SIG-M5 treated with dmso at 0.1 percent for 504 hours (cell line): ENCODE results near the gene PLAGL2.

Source experiments
- DNase-seq: peaks from one replicate; lab custom pipeline; 2025; ENCODE audit not compliant: unreplicated experiment; lab: John Stamatoyannopoulos, UW

PLAGL2 gene

DNA sequence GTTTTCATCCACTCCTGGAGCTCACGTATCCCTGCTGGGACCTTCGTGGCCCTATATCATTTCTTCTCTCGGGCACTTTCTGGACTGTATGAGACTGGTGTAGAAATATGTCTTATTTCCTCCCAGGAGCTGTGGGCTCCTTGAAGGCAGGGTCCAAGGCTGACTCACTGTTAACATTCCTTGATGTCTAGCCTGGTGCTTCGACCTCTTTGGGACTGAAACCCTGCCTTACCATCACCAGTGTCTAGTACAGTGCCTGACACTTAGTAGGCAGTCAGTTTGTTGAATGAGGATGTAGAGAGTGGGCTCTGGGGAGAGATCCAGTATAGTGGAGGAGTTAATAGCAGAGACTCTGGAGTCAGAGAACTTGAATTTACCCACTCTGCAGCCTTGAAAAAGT is 23.7 kb upstream of the PLAGL2 start:
- DNase-seq = no peak

DNA sequence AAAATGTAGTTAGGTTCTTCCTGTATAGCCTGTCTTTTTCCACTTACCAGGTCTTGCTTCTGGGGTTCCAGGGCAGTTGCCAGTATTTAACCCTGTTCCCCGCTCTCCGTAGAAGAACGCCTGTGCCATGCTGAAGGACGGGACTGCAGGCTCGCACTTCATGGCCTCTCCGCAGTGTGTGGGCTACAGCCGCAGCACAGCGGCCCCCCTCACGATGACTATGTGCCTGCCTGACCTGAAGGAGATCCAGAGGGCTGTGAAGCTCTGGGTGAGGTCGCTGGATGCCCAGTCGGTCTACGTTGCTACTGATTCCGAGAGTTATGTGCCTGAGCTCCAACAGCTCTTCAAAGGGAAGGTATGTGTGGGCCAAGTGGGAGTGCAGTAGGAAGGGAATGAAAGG is 23.2 kb upstream of the PLAGL2 start:
- no peak for DNase-seq

DNA sequence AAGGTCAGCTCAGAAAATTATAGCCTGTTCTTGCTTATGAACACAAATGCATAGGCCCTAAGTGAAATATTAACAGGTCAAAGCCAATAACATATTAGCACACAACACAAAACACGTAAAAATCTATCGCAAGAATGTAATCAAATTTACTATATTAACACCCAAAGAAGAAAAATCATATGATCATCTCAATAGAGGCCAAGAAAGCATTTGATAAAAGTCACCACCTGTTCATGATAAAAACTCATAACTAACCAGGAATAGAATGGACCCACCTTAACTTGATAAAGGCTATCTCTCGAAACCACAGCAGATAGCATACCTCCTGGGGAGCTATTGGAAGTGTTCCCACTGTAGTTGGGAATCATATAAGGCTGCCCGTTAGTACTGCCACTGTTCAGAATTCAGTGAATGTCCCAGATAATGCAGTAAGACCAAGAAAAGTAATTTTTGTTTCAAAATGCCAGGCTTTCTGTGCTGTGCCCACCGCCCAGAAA is 21.8 kb upstream of the PLAGL2 start:
- DNase-seq = no peak

DNA sequence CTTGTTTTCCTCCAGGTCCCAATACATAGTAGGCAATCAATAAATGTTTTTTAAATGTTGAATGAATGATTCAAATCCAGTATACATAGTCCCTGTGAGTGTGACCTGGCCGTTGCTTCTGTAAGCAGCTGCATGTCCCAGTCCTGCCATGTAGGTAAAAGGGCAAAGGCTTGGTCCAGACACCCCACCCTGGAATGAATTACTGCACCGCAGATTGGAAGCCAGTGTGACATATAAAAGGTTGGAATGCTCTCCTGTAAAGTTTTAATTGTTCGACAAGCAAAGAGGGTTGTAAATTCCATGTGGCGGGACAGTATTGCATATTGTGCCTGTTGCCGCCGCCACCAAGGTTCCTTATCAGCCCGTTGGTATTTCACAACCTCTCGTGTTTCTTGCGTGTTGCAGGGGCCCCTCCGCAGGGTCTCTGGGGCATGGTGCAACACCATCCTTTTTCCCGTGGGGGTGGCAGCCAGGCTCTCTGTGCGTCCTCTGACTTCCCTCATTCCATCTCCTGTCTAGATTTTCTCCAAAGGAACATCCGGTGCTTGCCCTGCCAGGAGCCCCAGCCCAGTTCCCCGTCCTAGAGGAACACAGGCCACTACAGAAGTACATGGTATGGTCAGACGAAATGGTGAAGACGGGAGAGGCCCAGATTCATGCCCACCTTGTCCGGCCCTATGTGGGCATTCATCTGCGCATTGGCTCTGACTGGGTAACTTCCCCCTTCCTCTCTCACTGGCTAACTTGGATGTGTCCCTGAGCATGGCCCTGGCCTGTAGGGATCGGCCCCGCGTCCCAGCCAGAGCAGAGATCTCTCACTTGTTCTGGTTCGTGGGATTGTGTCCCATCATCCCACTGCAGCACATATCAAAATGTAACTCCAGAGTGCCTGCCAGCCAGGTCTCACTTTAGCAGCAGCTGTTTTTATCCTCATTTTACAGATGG is 20.5 kb upstream of the PLAGL2 start:
- peak; percentile 95 for DNase-seq

DNA sequence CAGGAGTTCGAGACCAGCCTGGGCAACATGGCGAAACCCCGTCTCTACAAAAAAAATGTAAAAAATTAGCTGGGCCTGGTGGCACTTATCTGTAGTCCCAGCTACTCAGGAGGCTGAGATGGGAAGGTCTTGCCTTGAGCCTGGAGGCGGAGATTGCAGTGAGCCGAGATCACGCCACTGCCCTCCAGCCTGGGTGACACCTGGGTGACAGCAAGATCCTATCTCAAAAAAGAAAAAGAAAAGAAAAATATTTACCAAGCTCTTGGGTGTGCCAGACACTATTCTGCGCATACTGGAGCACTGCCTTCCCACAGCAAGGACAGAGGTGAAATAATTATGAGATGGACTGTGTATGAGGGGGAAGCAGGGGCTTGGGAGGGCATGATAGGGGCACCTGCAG is 19.8 kb upstream of the PLAGL2 start:
- DNase-seq = no peak

DNA sequence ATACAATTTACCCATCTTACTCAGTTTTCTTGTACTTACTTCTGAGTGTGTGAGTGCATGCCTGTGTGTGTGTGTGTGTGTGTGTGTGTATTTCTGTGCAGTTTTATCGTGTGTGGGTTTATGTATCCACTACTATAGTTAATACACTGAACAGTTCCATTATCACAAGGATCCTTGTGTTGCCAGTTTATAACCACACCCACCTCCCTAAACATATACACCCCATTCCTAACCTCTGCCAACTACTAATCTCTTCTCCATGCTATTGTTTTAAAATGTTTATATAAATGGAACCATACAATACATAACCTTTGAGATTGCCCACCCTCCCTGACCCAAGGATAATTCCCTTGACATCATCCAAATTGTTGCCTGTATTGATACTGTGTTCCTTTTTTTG is 18.8 kb upstream of the PLAGL2 start:
- no peak for DNase-seq

DNA sequence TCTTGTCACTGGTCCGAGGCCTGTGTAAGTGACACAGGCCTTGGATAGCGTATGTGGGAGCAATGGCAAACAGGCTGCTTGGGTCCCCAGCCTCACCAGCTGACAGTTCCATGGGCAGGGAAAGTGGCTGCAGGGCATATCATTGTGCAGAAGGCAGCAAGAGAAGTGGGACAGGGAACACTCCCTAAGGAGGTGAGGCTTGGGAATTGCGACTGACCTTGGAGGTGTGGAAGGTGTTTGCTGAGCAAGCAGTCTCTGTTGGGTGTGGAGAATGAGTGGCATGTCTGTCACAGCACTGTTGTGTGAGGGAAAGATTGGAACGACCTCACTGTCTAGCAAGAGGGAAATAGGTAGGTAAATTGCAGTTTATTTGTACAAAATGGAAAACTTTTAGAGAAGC is 16.9 kb upstream of the PLAGL2 start:
- DNase-seq = no peak

DNA sequence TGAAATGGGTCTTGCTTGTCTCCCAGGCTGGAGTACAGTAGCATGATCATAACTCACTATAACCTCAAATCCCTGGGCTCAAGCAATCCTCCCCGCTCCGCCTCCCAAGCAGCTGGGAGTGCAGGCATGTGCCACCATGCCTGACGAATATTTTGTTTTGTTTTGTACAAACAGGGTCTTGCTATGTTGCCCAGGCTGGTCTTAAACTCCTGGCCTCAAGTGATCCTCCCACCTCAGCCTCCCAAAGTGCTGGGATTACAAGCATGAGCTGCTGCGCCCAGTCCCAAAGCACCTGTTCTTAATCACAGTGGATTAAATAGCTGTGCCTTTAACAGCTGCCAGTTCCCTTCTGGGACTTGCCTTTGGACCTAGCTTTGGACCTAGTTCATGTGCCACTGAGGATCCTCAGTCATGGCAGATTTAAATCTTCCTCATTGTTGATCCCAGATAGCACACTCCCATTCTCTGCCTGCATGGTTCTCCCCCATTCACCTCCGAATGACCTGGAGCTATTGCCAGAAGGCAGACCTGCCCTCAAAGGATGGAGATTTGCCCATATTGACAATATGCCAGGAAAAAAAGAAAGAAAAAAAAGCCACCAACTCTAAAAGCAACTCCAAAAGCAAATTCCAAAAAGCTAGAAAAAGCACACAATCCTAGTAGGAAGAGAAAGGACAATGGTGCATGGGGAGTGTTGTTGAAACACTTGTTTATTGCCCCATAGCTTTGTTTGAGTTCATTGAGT is 10.8 kb upstream of the PLAGL2 start:
- DNase-seq = no peak

DNA sequence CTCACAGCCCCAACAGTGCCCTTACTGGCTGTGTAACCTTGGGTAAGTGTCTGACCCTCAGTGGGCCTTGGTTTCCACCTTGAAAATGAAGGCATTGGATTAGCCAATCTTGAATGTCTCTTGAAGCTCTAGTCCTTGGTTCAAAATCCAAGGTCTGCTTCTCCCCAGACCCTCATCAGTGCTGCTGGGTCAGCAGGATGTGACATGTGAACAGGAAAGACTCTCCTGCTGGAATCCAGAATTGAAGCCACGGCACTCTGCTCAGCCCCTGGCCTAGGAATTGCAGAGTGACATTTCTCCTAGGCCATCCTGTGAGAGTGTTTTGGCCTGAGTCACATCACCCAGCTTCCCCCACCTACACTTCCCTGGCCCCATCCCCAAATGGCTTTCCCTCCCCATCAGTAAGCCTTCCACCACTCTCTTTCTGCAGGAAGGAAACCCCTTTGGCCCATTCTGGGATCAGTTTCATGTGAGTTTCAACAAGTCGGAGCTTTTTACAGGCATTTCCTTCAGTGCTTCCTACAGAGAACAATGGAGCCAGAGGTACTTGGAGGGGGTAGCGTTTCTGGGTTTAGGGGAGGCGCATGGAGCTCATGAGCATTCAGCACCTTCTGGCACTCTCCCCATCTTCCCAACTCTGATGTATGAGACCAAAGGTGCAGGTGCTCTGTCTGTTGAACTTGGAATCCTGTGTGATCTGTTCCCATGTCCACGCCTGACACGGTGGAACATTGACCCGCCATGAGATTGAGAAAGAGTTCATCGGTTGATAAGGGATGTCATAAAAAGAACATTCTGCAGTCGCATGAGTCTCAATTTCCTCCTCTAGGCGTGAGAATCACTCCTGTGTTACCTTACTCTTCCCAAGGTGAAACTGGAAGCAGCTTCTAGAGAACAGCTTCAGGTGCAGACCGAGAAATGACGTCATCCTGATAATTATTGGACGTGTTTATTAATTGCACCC is 8.9 kb upstream of the PLAGL2 start:
- no peak for DNase-seq

DNA sequence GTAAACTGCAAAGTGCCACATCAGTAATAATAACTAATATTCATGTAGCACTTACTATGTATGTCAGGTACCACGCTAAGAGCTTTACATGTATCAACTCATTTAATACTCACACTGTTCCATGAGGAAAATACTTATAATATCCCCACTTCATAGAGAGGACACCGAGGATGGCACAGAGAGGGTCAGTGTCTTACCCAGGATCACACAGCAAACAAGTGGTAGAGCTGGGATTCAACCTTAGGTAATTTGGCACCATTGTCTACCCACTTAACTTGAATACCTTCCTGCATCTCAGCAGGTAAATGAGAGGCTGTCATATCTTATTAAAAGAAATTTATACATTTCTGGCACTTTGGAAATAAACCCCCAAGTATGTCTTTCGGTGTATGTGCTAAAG is 8.2 kb upstream of the PLAGL2 start:
- no peak for DNase-seq

DNA sequence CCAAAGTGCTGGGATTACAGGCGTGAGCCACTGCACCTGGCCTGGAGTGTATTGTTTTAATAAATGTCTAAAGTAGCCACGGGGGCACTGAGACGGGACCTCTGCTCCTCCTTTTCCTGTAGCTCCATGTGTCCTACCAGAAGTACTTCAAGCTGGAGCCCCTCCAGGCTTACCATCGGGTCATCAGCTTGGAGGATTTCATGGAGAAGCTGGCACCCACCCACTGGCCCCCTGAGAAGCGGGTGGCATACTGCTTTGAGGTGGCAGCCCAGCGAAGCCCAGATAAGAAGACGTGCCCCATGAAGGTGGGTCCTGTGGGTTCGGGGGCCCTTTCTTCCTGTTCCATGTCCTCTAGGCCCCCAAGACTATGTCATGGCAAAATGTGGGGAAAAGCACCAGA is 7.6 kb upstream of the PLAGL2 start:
- no peak for DNase-seq

DNA sequence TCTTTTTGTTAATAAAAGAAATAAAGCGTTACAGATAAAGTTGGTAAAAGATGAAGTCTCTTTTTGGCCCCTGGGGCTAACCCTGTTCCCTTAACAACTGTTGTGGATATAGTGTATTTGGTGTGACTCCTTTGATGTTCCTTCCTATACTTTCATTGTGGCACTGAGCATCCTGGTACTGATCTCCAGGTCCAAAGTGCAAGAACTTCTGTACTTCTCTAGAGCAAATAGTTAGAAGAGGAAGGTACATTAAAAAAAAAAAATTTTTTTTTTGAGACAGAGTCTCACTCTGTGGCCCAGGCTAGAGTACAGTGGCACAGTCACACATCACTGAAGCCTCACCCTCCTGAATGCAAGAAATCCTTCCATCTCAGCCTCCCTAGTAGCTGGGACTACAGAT is 6.3 kb upstream of the PLAGL2 start:
- no peak for DNase-seq

DNA sequence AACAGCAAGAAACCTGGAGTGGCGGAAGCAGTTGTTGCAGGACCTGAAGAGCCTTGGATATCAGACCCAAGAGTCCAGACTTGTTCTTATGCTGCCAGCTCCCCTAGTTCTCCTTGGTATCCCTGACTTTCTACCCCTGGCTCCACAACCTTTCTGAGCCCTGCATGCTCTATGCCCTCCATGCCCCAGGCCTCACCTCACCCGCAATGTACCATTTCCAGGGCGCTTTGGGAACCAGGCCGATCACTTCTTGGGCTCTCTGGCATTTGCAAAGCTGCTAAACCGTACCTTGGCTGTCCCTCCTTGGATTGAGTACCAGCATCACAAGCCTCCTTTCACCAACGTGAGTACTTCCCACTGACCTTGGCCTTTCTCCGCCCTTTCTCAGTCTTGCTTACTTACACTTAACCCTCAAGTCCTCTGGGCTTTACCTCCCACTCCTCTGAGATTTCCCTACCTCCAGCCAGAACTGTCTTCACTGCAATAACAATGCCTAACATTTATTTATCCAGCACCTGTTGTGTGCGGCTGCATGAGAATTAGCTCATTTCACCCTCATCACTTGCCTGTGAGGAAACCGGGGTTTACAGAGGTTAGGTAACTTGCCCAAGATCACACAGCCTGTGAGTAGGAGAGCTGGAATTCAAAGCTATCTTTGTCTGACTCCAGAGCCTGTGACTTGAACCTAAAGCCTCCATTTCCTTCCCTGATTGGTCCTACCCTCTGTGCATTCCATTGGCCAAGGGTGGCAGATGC is 2.5 kb upstream of the PLAGL2 start:
- no peak for DNase-seq

DNA sequence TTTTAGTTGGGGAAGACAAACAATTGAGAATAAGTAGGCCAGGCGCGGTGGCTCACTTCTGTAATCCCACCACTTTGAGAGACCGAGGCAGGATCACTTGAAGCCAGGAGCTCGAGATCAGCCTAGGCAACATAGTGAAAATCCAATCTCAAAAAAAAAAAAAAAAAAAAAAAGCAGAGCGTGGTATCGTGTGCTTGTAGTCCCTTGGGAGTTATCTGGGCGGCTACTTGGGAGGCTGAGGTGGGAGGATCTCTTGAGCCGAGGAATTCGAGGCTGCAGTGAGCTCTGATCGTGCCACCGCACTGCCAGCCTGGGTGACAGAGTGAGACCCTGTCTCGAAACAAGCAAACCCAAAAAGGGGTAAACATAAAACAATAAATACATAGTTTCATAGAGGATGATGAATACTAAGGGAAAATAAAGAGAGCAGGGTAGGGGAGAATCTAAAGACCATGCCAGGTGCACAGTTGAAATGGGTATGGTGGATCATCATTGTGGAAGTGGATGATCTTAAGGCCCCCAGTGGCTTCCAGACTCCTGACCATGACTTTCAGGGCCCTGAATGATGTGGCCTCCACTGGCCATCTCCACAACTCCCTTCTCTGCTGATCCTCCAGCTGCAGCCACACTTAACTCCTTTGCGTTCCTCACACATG is 1.1 kb upstream of the PLAGL2 start:
- no peak for DNase-seq

DNA sequence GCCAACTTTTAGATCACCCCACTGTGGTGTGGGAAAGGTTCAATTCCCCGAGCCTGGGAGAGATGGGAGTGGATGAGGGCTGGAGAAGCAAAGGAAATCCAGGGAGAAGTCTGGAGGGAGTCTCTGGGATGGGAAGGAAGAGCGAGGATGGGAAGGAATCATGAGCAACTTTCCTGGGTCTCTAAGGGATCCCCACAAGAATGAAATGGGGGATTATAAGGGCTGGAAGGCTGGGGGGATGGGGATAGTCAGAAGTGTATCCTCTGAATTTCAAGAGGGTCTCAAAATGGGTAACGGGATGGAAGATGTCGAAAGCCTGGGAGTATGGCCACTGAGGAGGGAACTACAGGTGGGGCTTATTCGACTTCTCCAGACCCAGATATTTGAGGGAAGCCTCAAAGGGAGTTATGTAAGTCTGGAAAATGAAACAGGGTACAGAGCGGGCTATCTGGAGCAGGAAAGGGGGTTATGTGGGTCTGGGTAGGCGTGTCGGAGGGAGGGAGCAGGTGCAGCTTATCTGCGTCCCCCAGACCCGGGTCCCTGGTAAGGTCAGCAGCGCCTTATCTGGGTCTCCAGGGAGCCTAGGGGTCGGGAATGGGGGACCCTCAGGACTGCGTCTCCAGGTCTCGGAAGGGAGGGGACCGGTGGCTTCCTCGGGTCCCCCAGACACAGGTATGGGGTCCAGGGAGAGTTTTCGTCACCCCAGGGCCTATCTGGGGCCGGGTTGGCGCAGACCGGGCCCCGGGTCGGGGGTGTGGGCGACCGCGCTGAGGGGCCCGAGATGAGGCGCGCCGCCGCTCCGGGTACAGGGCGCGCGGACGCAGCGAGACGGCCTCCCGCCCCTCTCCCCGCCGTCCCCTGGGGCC is 550 bp downstream of the PLAGL2 start:
- no peak for DNase-seq

DNA sequence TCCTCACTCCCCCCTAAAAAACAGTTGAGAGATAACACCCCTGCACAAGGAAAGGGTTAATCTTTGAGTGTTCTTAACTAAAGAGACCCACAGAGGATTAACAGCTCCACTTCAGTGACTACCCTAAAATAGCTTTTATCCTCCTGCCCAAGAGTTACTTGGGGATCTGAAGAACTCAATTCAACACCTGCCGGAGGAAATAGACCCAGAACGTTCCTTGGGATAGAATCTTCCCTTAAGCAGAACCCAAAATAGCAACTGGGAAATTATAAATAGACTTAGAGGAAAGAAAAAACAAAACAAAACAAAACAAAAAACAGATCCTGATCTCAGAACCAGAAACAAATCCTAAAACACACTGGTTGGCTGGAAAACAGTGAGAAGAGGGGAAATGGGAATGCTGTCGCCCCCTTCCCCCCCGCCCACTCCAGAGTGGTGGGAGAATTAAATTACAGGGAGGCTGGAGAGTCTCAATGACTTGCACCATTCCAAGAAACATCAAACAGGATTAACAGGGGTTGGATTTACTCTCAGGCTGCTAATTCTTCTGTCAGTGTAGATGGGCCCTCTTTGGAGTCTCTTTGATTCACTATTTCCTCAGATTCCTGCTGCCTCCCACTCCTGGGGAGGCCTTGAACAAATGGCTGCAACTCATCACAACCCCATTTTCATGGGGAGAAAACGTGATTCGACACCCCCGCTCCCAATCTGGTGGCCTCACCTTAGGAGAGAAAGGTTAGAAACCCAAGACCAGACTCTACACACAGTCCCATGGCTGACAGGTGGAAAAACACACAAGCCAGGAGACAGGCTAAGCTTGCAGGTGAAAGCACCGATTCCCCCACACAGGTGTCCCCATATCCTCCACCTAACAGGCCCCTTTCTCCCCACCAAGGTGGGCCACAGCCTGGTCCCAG is 1.4 kb downstream of the PLAGL2 start:
- no peak for DNase-seq

DNA sequence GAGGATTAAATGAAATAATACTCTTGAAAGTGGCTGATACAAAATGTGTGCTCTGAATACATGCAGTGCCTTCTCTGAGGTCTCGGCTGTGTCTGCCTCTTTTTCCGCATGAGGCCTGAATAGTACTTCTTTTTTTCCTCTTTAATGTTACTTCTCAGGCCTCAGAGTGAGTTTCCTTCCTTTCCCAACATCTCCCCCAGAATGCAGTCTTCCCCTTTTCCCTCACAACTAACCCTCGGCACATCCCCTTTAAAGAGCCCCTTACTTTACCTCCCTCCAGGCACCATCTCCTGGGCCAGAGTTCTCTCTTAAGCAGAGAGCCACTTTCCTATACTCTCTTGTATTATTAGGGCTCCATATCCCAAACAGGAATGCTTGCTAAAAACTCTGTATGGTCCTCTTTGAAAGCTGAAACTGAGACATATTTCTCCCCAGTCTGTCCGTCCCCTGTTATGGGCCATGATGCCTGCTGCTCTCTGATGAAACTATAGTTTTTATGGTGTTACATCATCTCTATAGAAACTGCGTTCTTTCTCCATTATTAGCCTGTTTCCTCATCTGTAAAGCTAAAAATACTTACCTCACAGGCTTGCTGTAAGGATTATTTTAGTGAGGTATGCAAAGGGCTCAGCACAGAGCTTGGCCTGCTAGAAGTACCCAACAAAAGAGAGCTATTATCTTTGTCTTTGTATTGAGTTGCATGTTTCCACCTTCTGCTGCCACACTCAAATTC is 2.3 kb downstream of the PLAGL2 start:
- DNase-seq = peak; percentile 98
